Neuronal stem cell (in vitro differentiated cells): Measurements from ENCODE around the gene RELB.
A peak's percentile ranks its signal among the peaks of the same experiment; 100 is the strongest.

ENCODE experiments used
- DNase-seq: peaks from one replicate; pipeline ENCODE4 v3.0.0-alpha.2; 2013; ENCODE audit warnings: low spot score
- H2AFZ ChIP-seq: one replicate; pipeline ENCODE4 v1.6.1; 2013; ENCODE audit warnings: mild to moderate bottlenecking, low read length, inconsistent platforms
- H2AK5ac ChIP-seq: 2 replicates; pipeline ENCODE4 v1.6.1; 2013; ENCODE audit warnings: low read depth, mild to moderate bottlenecking, inconsistent platforms, low read length, moderate library complexity, mixed read lengths
- H2BK120ac ChIP-seq: 2 replicates; pipeline ENCODE4 v1.6.1; 2013; ENCODE audit warnings: low read depth, mild to moderate bottlenecking, inconsistent platforms, low read length, moderate library complexity, mixed read lengths
- H2BK12ac ChIP-seq: one replicate; pipeline ENCODE4 v1.6.1; 2013; ENCODE audit warnings: low read length, inconsistent platforms
- H2BK15ac ChIP-seq: 2 replicates; pipeline ENCODE4 v1.6.1; 2013; ENCODE audit warnings: mild to moderate bottlenecking, low read length, inconsistent platforms, mixed read lengths
- H2BK5ac ChIP-seq: one replicate; pipeline ENCODE4 v1.6.1; 2013; ENCODE audit warnings: inconsistent platforms, mild to moderate bottlenecking, low read length, moderate library complexity
- H3K14ac ChIP-seq: one replicate; pipeline ENCODE4 v1.6.1; 2013; ENCODE audit warnings: low read length, inconsistent platforms
- H3K18ac ChIP-seq: 2 replicates; pipeline ENCODE4 v1.6.1; 2013; ENCODE audit warnings: low read length, inconsistent platforms
- H3K23ac ChIP-seq: 2 replicates; pipeline ENCODE4 v1.6.1; 2013; ENCODE audit warnings: low read depth, mild to moderate bottlenecking, mixed read lengths, low read length, inconsistent platforms; ENCODE audit not compliant: poor library complexity
- H3K27ac ChIP-seq: replicated peaks from 3 replicates; pipeline ENCODE4 v1.5.1; 2013; ENCODE audit warnings: low read length, inconsistent platforms
- H3K27me3 ChIP-seq, 3 experiments: 2 replicates each; pipeline ENCODE4 v1.6.1; 2013; ENCODE audit warnings: low read length in 3 of 3, mild to moderate bottlenecking in 2 of 3, inconsistent platforms in 1 of 3, low read depth in 1 of 3, mixed read lengths in 1 of 3, moderate library complexity in 1 of 3; ENCODE audit not compliant: control insufficient read depth in 3 of 3, insufficient read depth in 3 of 3
- H3K36me3 ChIP-seq, 2 donors: replicated peaks in 1 of 2; 2 replicates each; pipeline ENCODE4 v1.6.1; 2013; ENCODE audit warnings: low read length in 2 of 2; ENCODE audit not compliant: control insufficient read depth in 2 of 2, insufficient read depth in 2 of 2
- H3K4ac ChIP-seq: 2 replicates; pipeline ENCODE4 v1.6.1; 2013; ENCODE audit warnings: inconsistent platforms, mild to moderate bottlenecking, low read length, moderate library complexity
- H3K4me1 ChIP-seq, 2 donors: 1 replicate in 1 of 2; 2 replicates in 1 of 2; pipeline ENCODE4 v1.6.1; 2013; ENCODE audit warnings: low read length in 2 of 2, low read depth in 1 of 2; ENCODE audit not compliant: control insufficient read depth in 2 of 2, insufficient read depth in 1 of 2
- H3K4me2 ChIP-seq: one replicate; pipeline ENCODE4 v1.6.1; 2013; ENCODE audit warnings: mild to moderate bottlenecking, low read length, inconsistent platforms; ENCODE audit not compliant: insufficient read depth, poor library complexity, severe bottlenecking
- H3K4me3 ChIP-seq, 2 donors: 2 replicates each; pipeline ENCODE4 v1.5.1; 2013; ENCODE audit warnings: low read length in 2 of 2, mild to moderate bottlenecking in 2 of 2, inconsistent platforms in 1 of 2, moderate library complexity in 1 of 2
- H3K79me1 ChIP-seq: one replicate; pipeline ENCODE4 v1.6.1; 2013; ENCODE audit warnings: low read depth, mild to moderate bottlenecking, inconsistent platforms, low read length, moderate library complexity
- H3K9ac ChIP-seq: one replicate; pipeline ENCODE4 v1.6.1; 2013; ENCODE audit warnings: mild to moderate bottlenecking, low read depth, low read length, inconsistent platforms; ENCODE audit not compliant: poor library complexity
- H3K9me3 ChIP-seq, 2 donors: replicated peaks in 1 of 2; 2 replicates each; pipeline versions ENCODE3 to v1.6.1; 2013; ENCODE audit warnings: low read length in 2 of 2, mild to moderate bottlenecking in 2 of 2, inconsistent platforms in 1 of 2, low read depth in 1 of 2, mixed read lengths in 1 of 2, moderate library complexity in 1 of 2; ENCODE audit not compliant: control insufficient read depth in 2 of 2, insufficient read depth in 1 of 2
- H4K8ac ChIP-seq: one replicate; pipeline ENCODE4 v1.6.1; 2013; ENCODE audit warnings: low read depth, mild to moderate bottlenecking, inconsistent platforms, low read length, moderate library complexity
- H4K91ac ChIP-seq: one replicate; pipeline ENCODE4 v1.6.1; 2013; ENCODE audit warnings: low read length, low read depth, mild to moderate bottlenecking, inconsistent platforms; ENCODE audit not compliant: poor library complexity
- WGBS, 2 donors: extraction: QIAGEN DNeasy Blood & Tissue Kit; methylation state at CpG; one replicate each; pipeline ENCODE4 v1.1.7; 2013; ENCODE audit warnings: missing lambda C conversion rate in 2 of 2, mixed read lengths in 1 of 2; ENCODE audit not compliant: insufficient read length in 2 of 2, insufficient replicate concordance in 1 of 2; ENCODE audit errors: extremely low coverage in 2 of 2; 5-methylcytosine and 5-hydroxymethylcytosine counted together

The RELB gene

DNA sequence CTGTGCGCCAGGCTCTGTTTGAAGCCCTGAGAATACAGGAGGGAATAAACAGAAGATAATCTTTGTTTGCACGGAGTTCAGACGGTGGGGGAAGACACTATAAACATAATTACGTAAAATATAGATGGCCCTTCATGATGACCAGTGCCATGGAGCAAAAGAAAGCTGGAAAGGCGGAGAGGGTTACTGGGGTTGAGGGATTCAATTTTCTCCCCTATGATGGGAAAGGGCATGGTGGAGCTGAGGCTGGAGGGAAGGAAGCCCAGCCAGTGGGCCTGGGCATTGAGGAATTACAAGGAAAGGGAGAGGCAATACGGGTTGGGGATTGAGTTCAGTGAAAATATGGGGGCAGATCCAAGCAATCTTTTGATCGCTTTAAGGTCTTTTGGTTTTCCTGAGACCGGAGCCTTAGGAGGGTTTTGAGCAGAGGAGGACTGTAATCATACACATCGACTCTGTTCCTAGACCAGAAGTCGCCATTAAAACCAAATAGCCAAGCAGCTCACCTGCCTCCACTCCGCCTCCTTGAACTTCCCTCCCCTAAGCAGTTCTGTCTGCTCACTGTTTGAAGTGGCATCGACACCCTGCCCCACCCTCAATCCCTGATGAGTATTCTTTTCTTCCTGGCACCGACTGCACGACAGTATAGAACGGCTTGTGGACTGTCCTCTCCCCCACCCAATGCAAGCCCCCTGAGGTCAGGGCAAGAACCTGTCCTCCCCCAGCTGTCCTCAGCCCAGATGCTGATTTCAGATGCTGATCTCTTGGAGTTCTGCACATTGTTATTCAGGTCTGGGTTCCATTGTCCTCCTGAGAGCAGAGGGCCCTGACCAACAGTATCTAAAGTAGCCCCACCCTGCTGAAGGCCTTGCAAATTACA, 75.8 kb downstream of the RELB start:
- Histone ChIP-seq H4K8ac (no peak overlapping the region), H3K4me1 (peaks cover 13 to 14% of the 10 kb centered on the region in 2 donors), H2AFZ (peak overlapping the region; percentile 86), H3K4me3 (no peak overlapping the region), H3K9ac (peak overlapping the region; percentile 38), H3K9me3 (no peaks in the 10 kb centered on the region), H3K27ac (no peak overlapping the region), H3K14ac (no peak overlapping the region), H2BK5ac (no peak overlapping the region), H3K36me3 (peaks cover 6 to 12% of the 10 kb centered on the region in 2 donors), H2AK5ac (no peak overlapping the region), H4K91ac (no peak overlapping the region), H3K4me2 (no peak overlapping the region), H3K27me3 (peaks cover 5 to 27% (median 20%) of the 10 kb centered on the region in 3 experiments), H2BK12ac (no peak overlapping the region), H2BK120ac (no peak overlapping the region), H3K4ac (no peak overlapping the region), H3K79me1 (peaks cover 10% of the 10 kb centered on the region), H3K23ac (no peak overlapping the region), H2BK15ac (no peak overlapping the region), H3K18ac (no peak overlapping the region)
- DNase-seq = no peak
- no CpG with 5 or more reads among the region's 15 CpGs for WGBS, 2 donors

DNA sequence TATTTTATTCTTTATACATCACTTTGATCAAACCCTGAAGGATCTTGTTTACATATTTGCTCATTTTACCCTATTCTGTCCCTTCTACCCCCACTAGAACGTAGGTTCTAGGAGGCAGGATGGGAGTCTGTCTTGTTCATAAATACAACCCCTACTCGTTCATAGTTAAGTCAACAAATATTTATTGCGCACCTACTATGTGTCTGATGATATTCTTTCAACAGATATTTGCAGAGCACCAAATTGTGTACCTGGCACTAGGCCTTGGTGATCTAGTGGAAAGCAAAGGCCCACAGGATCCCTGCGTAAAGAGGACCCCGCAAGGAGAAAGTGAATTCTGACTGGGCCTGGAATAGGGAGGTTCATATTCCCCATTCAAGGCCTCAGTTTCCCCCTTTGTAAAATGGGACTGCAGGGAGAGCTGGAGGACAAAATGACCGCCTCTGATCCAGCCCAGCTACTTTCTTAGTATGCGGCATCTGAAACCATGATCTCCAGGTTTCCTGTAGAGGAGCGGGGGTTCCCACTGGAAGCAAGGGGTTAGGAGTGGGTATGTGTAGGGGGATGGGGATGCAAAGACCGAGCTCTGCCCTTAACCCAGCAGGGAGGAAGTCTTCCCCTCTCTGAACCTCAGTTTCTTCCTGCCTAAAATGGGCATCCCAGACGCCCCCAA, 77.3 kb downstream of the RELB start:
- H3K79me1 ChIP-seq = peaks cover 10% of the 10 kb centered on the region
- peak overlapping the region; percentile 81 for H3K4me2 ChIP-seq
- peaks cover 5 to 27% (median 20%) of the 10 kb centered on the region in 3 experiments for H3K27me3 ChIP-seq
- H3K4me1 ChIP-seq = peaks cover 13 to 14% of the 10 kb centered on the region in 2 donors
- peaks cover 7 to 22% of the 10 kb centered on the region in 2 donors for H3K36me3 ChIP-seq
- WGBS, 2 donors = no CpG with 5 or more reads among the region's 10 CpGs
- no peak overlapping the region for H3K27ac ChIP-seq
- H3K14ac ChIP-seq = no peak overlapping the region
- no peak overlapping the region for H4K91ac ChIP-seq
- H2AFZ ChIP-seq = peak overlapping the region; percentile 90
- H3K4ac ChIP-seq = no peak overlapping the region
- H2AK5ac ChIP-seq = peak overlapping the region; percentile 59
- no peak overlapping the region for H4K8ac ChIP-seq
- no peak overlapping the region for H2BK5ac ChIP-seq
- H2BK12ac ChIP-seq = no peak overlapping the region
- no peaks in the 10 kb centered on the region for H3K9me3 ChIP-seq
- H3K4me3 ChIP-seq = peak overlapping the region; percentile 90 to 92
- H2BK15ac ChIP-seq = no peak overlapping the region
- no peak overlapping the region for H3K9ac ChIP-seq
- H3K18ac ChIP-seq = peak overlapping the region; percentile 63
- DNase-seq = no peak
- peak overlapping the region; percentile 98 for H3K23ac ChIP-seq
- no peak overlapping the region for H2BK120ac ChIP-seq

DNA sequence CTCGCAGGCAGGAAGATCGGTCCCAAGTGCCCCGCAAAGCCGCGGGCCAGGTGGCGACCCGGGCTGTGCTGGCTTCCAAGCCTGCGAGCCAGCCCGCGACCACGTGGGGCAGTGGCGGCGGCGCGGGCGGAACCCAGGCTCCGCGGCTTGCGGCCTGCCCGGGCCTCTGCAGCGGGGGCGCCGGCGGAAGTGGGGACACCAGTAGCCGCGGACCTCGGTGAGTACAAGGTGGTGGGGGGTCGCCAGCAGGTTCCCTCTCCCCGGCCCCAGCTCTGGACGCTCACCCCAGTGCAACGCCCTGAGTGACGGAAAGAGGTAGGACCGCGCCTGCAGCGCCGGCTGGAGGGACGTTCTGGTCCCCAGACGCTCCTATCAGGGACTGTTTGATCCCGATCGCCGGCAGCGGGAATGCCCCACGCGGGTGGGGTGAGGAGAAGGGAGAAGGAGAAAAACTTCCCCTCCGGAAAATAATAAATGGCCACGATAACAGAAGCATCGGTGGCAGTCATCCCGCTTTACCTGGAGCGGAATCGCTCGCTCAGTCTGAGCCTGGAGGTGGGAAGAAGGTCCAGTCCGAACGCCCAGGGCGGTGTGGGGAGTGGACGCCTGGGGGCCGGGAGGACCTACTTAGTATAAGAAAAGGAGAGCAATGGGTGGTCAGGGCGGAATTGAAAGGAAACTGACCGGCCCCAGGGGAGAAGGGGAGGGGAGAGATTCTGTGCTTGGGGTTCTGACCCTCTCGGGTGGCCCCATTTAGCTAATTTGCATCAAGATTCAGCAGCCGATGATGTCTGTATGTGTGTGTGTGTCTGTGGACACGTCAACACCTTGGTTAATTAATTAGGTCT, 78.0 kb downstream of the RELB start, which contains the start of gene GEMIN7:
Gene GEMIN7, plus strand, starts transcription at position 198 of the 848 bp plus-strand sequence. CDS start 10,855 bp downstream, outside the sequence.
- DNase-seq = peak; percentile 78
- Histone ChIP-seq H3K27ac (peak within 1 kb of the TSS; percentile 85), H4K91ac (peak within 1 kb of the TSS; percentile 79), H2BK120ac (peak within 1 kb of the TSS; percentile 81), H2BK5ac (peak within 1 kb of the TSS; percentile 24), H3K4me1 (peaks cover 13 to 14% of the 10 kb centered on the region in 2 donors), H3K79me1 (peaks cover 10% of the 10 kb centered on the region), H3K18ac (peak within 1 kb of the TSS; percentile 98), H3K36me3 (peaks cover 7 to 22% of the 10 kb centered on the region in 2 donors), H3K27me3 (peaks cover 5 to 27% (median 20%) of the 10 kb centered on the region in 3 experiments), H2AFZ (peak within 1 kb of the TSS; percentile 90), H2BK15ac (peak within 1 kb of the TSS; percentile 58), H3K4ac (peak within 1 kb of the TSS; percentile 93), H3K4me2 (peak within 1 kb of the TSS; percentile 81), H3K14ac (peak within 1 kb of the TSS; percentile 71), H3K4me3 (peak within 1 kb of the TSS; percentile 90 to 92), H2AK5ac (peak within 1 kb of the TSS; percentile 59), H3K23ac (peak within 1 kb of the TSS; percentile 98), H2BK12ac (no peak within 1 kb of the TSS), H3K9ac (peak within 1 kb of the TSS; percentile 90), H4K8ac (no peak within 1 kb of the TSS), H3K9me3 (no peaks in the 10 kb centered on the region)
- no CpG with 5 or more reads among the region's 61 CpGs for WGBS, 2 donors
